Ectodermal cell (in vitro differentiated cells): ENCODE data around the gene GMDS. TPM values are rescaled to one million over a fixed set of nuclear protein-coding genes. Genes with fewer than 3 reads are reported as not detected.

Source experiments
- H3K27ac ChIP-seq: 2 replicates; pipeline ENCODE4 v1.7.0; 2013; ENCODE audit warnings: mild to moderate bottlenecking, low read depth, low read length; ENCODE audit not compliant: insufficient read depth, poor library complexity, severe bottlenecking
- H3K27me3 ChIP-seq: 2 replicates; pipeline ENCODE4 v1.7.0; 2013; ENCODE audit warnings: mild to moderate bottlenecking, low read length; ENCODE audit not compliant: insufficient read depth, control insufficient read depth, poor library complexity, severe bottlenecking
- H3K36me3 ChIP-seq: one replicate; pipeline ENCODE4 v1.7.0; 2013; ENCODE audit warnings: low read length; ENCODE audit not compliant: control insufficient read depth, insufficient read depth
- H3K4me1 ChIP-seq: one replicate; pipeline ENCODE4 v1.7.0; 2013; ENCODE audit warnings: low read length; ENCODE audit not compliant: control insufficient read depth, insufficient read depth
- H3K4me3 ChIP-seq: 2 replicates; pipeline ENCODE4 v1.7.0; 2013; ENCODE audit warnings: low read depth, low read length, control low read depth; ENCODE audit not compliant: insufficient read depth
- H3K9me3 ChIP-seq: 2 replicates; pipeline ENCODE4 v1.7.0; 2013; ENCODE audit warnings: mild to moderate bottlenecking, low read length, moderate library complexity; ENCODE audit not compliant: control insufficient read depth
- WGBS, 2 experiments: methylation state at CpG; one replicate each; pipeline ENCODE4 v1.1.7; 2013; ENCODE audit warnings: missing lambda C conversion rate in 2 of 2; 5-methylcytosine and 5-hydroxymethylcytosine counted together
- polyA plus RNA-seq, 4 experiments: library from polyadenylated mRNA; stranded (reverse); fragments of 50-300 nt; gene quantifications; one replicate each; pipeline ENCODE4 v1.2.3, GENCODE V29; 2013

The GMDS gene
- polyA plus RNA-seq (2013, experiment 1 of 4), result 15.2 TPM
- polyA plus RNA-seq (2013, experiment 2 of 4), result 11.7 TPM
- polyA plus RNA-seq (2013, experiment 3 of 4), result 10.2 TPM
- 9.8 TPM for polyA plus RNA-seq (2013, experiment 4 of 4)

DNA sequence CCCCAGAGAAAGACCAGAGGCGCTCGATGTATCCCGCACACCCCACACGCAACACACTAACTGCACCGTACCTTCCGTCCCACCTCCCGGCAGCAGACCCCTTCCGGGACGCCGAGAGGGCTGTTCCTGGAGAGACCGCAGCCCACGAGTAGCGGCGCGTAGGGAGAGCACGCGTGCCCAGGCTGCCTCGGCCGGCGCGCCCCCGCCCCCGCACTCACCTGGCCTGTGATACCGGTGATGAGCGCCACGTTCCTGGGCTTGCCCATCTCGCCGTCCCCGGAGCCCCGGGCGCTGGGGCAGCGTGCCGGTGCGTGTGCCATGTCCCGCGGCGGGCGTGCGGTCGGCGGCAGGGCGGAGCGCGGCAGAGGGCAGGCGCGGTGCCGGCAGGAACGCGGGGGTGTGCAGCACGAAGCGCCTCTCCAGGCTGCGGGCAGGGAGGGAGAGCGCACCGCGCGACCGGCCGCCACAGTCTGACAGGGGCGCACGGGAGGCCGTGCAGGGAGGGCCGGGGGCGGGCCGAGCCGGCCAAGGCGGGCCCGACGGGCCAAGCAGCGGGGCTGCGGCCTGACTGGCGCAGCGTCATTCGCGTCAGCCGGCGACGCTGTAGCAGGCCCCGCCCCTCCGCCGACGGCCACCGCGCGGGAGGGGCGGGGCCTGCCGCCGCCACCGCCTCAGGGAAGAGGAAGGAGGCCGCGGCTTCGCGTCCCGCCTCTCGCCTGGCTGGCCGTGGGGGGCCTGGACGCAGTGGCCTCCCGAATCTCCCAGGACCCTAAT lies at the start of gene GMDS:
Gene GMDS, minus strand, starts transcription at position 503 of the 774 bp plus-strand sequence.
- Histone ChIP-seq H3K4me3 (peak within 1 kb of the TSS; percentile 84), H3K27me3 (peaks cover 15% of the 10 kb centered on the region), H3K4me1 (peaks cover 3% of the 10 kb centered on the region), H3K27ac (no peak within 1 kb of the TSS), H3K9me3 (no peaks in the 10 kb centered on the region), H3K36me3 (no peaks in the 10 kb centered on the region)
- WGBS, 2 experiments, result 0% methylated on average over 97 of the region's 97 CpGs

DNA sequence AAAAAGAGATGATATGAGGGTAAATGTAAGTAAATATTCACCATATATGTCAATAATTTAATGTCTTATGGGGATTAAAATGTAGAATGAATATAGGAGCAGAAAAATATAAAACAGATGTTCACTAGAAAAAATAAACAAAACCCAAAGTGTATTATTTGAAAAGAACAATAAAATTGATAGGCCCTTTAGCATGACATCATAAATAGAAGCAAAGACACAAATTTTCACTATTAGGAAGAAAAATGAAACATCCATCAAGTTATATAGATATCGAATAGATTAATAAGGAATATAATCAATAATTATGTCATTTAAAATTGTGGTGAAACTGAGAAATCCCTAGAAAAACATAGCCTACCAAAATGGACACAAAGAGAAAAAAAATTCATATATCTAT lies 40.1 kb upstream of the GMDS start:
- Histone ChIP-seq H3K4me3 (no peak overlapping the region), H3K9me3 (no peaks in the 10 kb centered on the region), H3K27ac (no peak overlapping the region), H3K36me3 (no peaks in the 10 kb centered on the region), H3K4me1 (no peaks in the 10 kb centered on the region), H3K27me3 (no peaks in the 10 kb centered on the region)
- no CpG with 5 or more reads among the region's 1 CpG for WGBS, 2 experiments

DNA sequence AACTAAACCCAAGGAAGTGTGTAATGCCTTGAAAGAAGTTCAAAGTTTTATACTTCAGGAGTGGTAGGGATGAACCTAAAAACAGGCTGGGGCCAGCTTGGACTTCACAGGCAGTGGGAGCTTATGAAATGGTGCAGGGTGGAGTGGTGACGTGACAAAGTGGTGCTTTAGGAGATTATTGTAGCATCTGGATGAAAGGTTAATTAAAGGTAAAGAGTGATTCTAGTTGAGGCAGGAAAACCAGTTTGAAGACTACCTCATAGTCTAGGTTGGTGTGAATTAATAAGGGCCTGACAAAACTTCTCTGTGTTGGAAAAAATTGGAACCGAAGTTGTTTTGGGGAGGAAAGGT lies 30.5 kb upstream of the GMDS start:
- Histone ChIP-seq H3K27me3 (no peaks in the 10 kb centered on the region), H3K4me1 (no peaks in the 10 kb centered on the region), H3K27ac (no peak overlapping the region), H3K36me3 (no peaks in the 10 kb centered on the region), H3K9me3 (no peaks in the 10 kb centered on the region), H3K4me3 (no peak overlapping the region)
- WGBS, 2 experiments, result 96% methylated on average over 2 of the region's 2 CpGs

DNA sequence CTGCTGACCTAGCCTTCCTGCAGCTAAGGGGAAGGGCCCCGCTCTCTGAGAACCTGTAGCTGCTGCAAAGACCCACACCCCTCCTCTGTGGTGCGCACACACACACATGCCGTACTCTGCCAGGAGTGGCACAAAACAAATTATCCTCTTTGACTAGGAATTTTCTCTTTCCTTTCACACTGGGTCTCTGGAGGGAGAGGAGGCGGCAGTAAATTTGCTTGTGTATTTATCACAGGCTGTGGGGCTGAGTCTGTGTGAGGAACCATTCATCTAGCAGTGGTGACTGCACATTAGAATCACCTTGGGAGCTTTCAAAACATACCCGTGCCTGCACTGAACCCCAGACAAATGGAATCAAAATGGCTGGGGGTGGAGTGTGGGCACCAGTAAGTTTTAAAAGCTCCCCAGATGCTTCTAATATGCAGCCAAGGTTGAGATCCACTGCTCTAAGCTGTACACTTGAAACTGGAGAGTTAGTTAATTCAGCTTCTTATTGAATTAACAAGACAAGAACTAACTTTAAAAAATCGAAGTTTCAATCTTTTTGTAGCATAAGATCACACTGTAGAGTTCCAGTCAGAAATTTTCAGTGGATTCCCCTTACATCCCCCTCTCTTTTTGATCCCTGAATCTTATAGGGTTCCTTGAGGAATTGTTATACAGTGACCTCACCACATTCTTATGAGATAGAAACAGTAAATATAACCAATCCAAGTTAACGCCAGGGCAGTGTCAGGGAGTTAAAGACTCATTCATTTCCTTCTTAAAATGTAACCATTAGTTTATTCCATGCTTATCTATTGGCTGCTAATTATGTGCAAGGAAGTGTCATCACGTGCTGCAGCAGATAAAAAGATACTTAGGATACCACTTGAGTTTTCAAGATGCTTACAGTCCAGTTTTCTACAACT lies 29.8 kb upstream of the GMDS start:
- Histone ChIP-seq H3K9me3 (no peaks in the 10 kb centered on the region), H3K4me3 (no peak overlapping the region), H3K4me1 (no peaks in the 10 kb centered on the region), H3K27ac (no peak overlapping the region), H3K36me3 (no peaks in the 10 kb centered on the region), H3K27me3 (no peaks in the 10 kb centered on the region)
- WGBS, 2 experiments, result 94% methylated on average over 8 of the region's 8 CpGs

DNA sequence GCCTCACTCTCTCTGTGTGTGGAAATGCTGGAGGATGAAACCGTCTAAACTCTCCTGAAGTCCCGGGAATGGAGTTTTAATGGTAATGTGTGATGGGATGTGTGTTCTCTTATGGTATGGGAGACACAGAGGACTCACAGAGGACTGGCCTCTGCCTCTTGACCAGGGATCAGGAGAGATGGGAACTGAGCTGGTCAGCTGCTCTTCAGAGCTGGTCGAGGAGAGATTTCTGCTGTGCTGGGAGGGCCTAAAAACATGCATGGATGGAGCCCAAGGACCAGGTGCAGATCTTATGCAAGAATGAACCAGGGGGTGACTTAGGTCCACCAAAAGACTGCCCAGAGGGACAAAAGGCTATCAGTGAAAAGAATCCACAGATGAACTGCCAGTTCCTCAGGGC lies 27.3 kb upstream of the GMDS start:
- H3K27me3 ChIP-seq, result no peaks in the 10 kb centered on the region
- H3K9me3 ChIP-seq, result no peaks in the 10 kb centered on the region
- H3K36me3 ChIP-seq, result no peaks in the 10 kb centered on the region
- WGBS, 2 experiments, result 88 to 92% methylated on average over 3 of the region's 3 CpGs
- H3K4me1 ChIP-seq, result no peaks in the 10 kb centered on the region
- H3K27ac ChIP-seq, result no peak overlapping the region
- no peak overlapping the region for H3K4me3 ChIP-seq

DNA sequence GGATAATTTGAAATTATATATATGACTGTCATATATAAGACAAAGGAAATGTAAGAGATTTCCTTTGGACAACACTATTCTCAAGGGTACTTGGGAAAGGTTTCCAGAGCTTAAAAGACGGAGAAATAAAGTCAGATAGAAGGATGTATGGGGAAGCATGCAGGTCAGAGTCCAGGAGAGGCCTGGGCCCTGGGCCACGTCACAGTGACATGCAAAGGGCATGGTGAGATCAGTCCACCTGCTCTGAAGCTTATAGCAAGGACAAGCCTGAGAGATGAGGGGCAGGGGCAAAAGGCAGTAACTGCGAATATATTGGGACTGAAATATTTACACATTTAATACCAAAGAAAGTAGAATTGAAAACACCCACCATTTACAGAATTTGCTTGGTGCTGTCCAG lies 24.6 kb upstream of the GMDS start:
- Histone ChIP-seq H3K27me3 (no peaks in the 10 kb centered on the region), H3K27ac (no peak overlapping the region), H3K4me1 (no peaks in the 10 kb centered on the region), H3K9me3 (no peaks in the 10 kb centered on the region), H3K36me3 (no peaks in the 10 kb centered on the region), H3K4me3 (no peak overlapping the region)
- WGBS, 2 experiments, result 95 to 96% methylated on average over 2 to 3 of the region's 3 CpGs

DNA sequence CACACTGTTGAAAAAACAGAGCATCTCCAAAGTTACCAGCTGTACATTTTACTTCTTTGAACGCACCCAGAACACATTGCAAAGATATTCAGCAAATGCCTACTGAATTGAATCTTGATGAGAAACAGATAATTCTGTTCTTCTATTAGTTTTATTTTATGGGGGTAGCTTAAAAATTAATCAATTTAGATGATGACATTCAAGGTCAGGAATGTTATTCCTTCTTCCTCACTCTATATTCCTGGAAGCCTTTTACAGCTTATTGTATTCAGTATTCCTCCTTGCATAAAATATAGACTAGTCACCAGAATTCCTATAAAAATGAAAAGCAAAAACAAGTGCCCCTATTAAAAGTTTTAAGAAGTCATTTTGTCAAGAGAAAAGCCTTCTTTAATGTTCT lies 21.4 kb upstream of the GMDS start:
- no peaks in the 10 kb centered on the region for H3K36me3 ChIP-seq
- H3K27me3 ChIP-seq, result no peaks in the 10 kb centered on the region
- H3K4me1 ChIP-seq, result no peaks in the 10 kb centered on the region
- WGBS, 2 experiments, result 86% methylated on average over 1 of the region's 1 CpG; no CpG with 5 or more reads in 1 of the 2 experiments
- no peak overlapping the region for H3K27ac ChIP-seq
- H3K9me3 ChIP-seq, result no peaks in the 10 kb centered on the region
- no peak overlapping the region for H3K4me3 ChIP-seq

DNA sequence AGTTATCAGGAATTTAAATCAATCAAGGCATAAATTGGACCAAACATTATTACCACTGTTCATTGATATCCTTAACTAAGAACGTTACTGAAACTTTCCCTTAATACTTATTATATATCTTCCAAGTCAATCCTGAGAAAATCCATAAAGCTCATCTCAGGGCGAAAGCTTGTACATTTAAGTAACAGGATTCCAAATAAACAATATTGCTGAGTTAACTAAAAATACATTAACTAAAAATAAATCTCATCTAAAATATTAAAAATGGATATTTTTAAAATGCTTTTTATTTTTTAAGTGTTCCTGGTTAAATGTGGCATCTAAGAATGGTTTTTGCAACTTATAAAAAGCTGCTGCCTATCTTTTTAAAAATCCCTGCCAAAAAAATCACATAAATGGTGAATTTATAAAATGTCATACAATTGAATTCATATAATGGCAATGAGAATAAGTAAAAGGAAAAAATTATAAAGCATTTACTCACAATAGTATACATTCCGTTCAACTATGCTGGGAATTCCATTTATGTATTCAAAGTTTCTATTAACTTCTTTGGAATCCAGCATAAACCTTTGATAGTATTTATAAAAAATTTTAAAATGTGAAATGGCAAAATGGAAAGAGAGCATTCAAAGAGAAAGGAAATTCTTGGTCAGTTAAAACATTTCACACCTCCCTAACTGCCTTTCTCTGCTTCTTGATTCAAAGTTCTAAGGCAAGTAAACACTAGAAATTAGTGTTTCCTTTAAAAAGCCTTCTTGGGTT lies 20.8 kb upstream of the GMDS start:
- WGBS, 2 experiments, result 50 to 75% methylated on average over 1 to 2 of the region's 3 CpGs
- Histone ChIP-seq H3K9me3 (no peaks in the 10 kb centered on the region), H3K27ac (no peak overlapping the region), H3K4me3 (no peak overlapping the region), H3K36me3 (no peaks in the 10 kb centered on the region), H3K27me3 (no peaks in the 10 kb centered on the region), H3K4me1 (no peaks in the 10 kb centered on the region)

DNA sequence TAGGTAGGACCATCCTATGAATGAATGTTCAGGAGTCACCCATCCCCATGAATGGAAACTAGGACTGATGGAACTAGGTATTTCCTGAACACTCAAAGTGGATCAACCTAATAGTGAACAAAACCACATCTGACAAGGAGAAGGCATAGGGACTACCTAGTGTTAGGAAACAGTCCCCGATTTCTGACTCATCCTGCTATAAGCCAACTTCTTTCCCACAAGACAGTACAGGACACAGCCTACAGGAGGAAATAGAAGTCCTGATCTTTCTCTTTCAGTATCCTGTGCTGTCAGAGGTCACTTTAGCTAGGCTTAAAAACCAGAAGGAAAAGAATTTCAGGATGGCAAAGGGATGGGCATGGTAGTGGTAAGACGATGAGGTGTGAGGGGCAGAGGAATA lies 19.5 kb upstream of the GMDS start:
- H3K36me3 ChIP-seq, result no peaks in the 10 kb centered on the region

DNA sequence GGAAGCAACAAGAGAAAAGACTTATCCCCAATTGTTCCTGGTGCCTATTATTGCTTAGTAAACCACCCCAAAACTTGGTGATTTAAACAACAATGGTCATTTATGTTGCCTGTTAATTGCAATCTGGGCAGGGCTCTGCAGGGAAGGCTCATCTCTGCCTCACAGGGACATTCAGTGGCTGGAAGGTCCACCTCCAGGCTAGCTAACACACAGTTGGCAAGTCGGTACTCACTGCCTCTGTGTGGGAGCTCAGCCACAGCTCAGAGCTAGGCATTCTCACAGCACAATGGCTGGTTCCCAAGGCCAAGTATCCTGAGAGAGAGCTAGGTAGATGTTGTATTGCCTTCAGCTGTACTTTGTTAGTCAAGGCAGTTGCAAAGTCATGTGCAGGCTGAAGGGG lies 18.5 kb upstream of the GMDS start:
- Histone ChIP-seq H3K36me3 (no peaks in the 10 kb centered on the region), H3K27ac (no peak overlapping the region), H3K9me3 (no peaks in the 10 kb centered on the region), H3K4me1 (no peaks in the 10 kb centered on the region), H3K27me3 (no peaks in the 10 kb centered on the region), H3K4me3 (no peak overlapping the region)
- WGBS, 2 experiments, result 94 to 97% methylated on average over 1 of the region's 1 CpG

More for the DNA sequence above, 19.5 kb upstream of the GMDS start:
- Histone ChIP-seq H3K27ac (no peak overlapping the region), H3K9me3 (no peaks in the 10 kb centered on the region), H3K4me1 (no peaks in the 10 kb centered on the region), H3K4me3 (no peak overlapping the region), H3K27me3 (no peaks in the 10 kb centered on the region)
- 97 to 100% methylated on average over 2 of the region's 2 CpGs for WGBS, 2 experiments
